GM12878 (cell line): ENCODE data around the gene TTYH3. TPM values are rescaled to one million over a fixed set of nuclear protein-coding genes. Genes with fewer than 3 reads are reported as not detected.
A peak's percentile ranks its signal among the peaks of the same experiment; 100 is the strongest.

ENCODE experiments used
- ATAC-seq: fragments of 200-7000 bp; cut with Tn5 transposase; 3 replicates; pipeline ENCODE4 v1.9.1; 2020; ENCODE audit warnings: mild to moderate bottlenecking, moderate library complexity
- BruUV-seq: library from RNA; stranded (reverse); fragments of 400-500 nt; replicated peaks from 2 replicates; lab custom pipeline; 2021; lab: Mats Ljungman, UMichigan
- CTCF ChIA-PET: fragments of 300-600 bp; sonication (Branson Sonifier 250); formaldehyde crosslinking; extraction: SDS; loops from one replicate; lab custom pipeline; 2021; ENCODE audit warnings: inconsistent platforms; lab: Yijun Ruan, JAX
- POLR2A ChIA-PET: fragments of 350-600 bp; formaldehyde crosslinking; extraction: SDS; loops from one replicate; lab custom pipeline; 2021; ENCODE audit warnings: inconsistent platforms; lab: Charles Lee
- RAD21 ChIA-PET: fragments of 300-600 bp; sonication (Branson Sonifier 250); formaldehyde crosslinking; loops from one replicate; lab custom pipeline; 2023; ENCODE audit warnings: antibody characterized with exemption; ENCODE audit not compliant: unreplicated experiment; lab: Charles Lee
- SMC1A ChIA-PET: fragments of 300-600 bp; sonication (Branson Sonifier 250); formaldehyde crosslinking; loops from one replicate; lab custom pipeline; 2023; ENCODE audit not compliant: unreplicated experiment, uncharacterized antibody; lab: Charles Lee
- DNase-seq: peaks from one replicate; pipeline ENCODE4 v3.0.0-alpha.2; 2011; ENCODE audit warnings: low read depth, low spot score
- FAIRE-seq: peaks from 3 replicates; lab custom pipeline; 2011; peaks lifted over from hg19 to GRCh38; lab: Jason Lieb, UNC
- H2AFZ ChIP-seq: 2 replicates; pipeline ENCODE4 v1.6.0; 2011; ENCODE audit warnings: low read depth, low read length, control low read depth; ENCODE audit not compliant: control insufficient read depth
- H3K27ac ChIP-seq: 2 replicates; pipeline ENCODE4 v1.5.1; 2011; ENCODE audit warnings: control low read depth; ENCODE audit not compliant: control insufficient read depth, insufficient read depth
- H3K27me3 ChIP-seq, 2 experiments: replicated peaks in 1 of 2; 2 replicates each; pipeline versions ENCODE4 v1.6.0 to v1.6.1; 2011; ENCODE audit warnings: low read length in 1 of 2; ENCODE audit not compliant: control insufficient read depth in 2 of 2, insufficient read depth in 2 of 2
- H3K36me3 ChIP-seq, 2 experiments: 2 replicates each; pipeline ENCODE4 v1.5.1; 2011; ENCODE audit warnings: low read length in 1 of 2; ENCODE audit not compliant: control insufficient read depth in 2 of 2, insufficient read depth in 2 of 2
- H3K4me1 ChIP-seq: 2 replicates; pipeline ENCODE4 v1.6.1; 2011; ENCODE audit warnings: mild to moderate bottlenecking, low read length, moderate library complexity, mixed read lengths; ENCODE audit not compliant: control insufficient read depth, insufficient read depth
- H3K4me2 ChIP-seq: 2 replicates; pipeline ENCODE4 v1.6.0; 2011; ENCODE audit warnings: control low read depth; ENCODE audit not compliant: control insufficient read depth, insufficient read depth
- H3K4me3 ChIP-seq: fragments of 200-600 bp; sonication (generic); 2 replicates; pipeline ENCODE4 v1.5.1; 2016
- H3K79me2 ChIP-seq: 2 replicates; pipeline ENCODE4 v1.6.0; 2011; ENCODE audit warnings: low read length; ENCODE audit not compliant: control insufficient read depth, insufficient read depth
- H3K9ac ChIP-seq: 2 replicates; pipeline ENCODE4 v1.8.0; 2011; ENCODE audit warnings: low read length, control low read depth, mixed read lengths; ENCODE audit not compliant: control insufficient read depth, insufficient read depth
- H3K9me3 ChIP-seq: replicated peaks from 3 replicates; pipeline ENCODE4 v1.5.1; 2011; ENCODE audit warnings: mild to moderate bottlenecking, low read length; ENCODE audit not compliant: control insufficient read depth, insufficient read depth
- H4K20me1 ChIP-seq: 2 replicates; pipeline ENCODE4 v1.6.0; 2011; ENCODE audit not compliant: control insufficient read depth, insufficient read depth
- ATF7 ChIP-seq: fragments of 450-650 bp; IDR thresholded peaks from 2 replicates; pipeline ENCODE4 v1.6.1; 2016; ENCODE audit warnings: low read depth, mild to moderate bottlenecking
- BACH1 ChIP-seq: fragments of 450-650 bp; IDR thresholded peaks from 2 replicates; pipeline ENCODE4 v1.6.1; 2017; ENCODE audit warnings: mild to moderate bottlenecking, borderline replicate concordance
- BCL11A ChIP-seq: IDR thresholded peaks from 2 replicates; pipeline ENCODE4 v1.6.1; 2011; ENCODE audit warnings: low read depth, low read length
- BHLHE40 ChIP-seq, 2 experiments: fragments of 450-650 bp in 1 of 2; IDR thresholded peaks; 2 replicates each; pipeline ENCODE4 v1.6.1; 2011 to 2017; ENCODE audit warnings: low read depth in 2 of 2, borderline replicate concordance in 1 of 2, improper control_type of control experiment in 1 of 2, low read length in 1 of 2, mild to moderate bottlenecking in 1 of 2
- CREB1 ChIP-seq: IDR thresholded peaks from 2 replicates; pipeline ENCODE4 v1.6.1; 2012; ENCODE audit warnings: low read depth, mild to moderate bottlenecking, inconsistent platforms
- CREM ChIP-seq: IDR thresholded peaks from 2 replicates; pipeline ENCODE4 v1.6.1; 2014; ENCODE audit warnings: antibody characterized with exemption, low read depth
- EED ChIP-seq: sonication (generic); IDR thresholded peaks from 2 replicates; pipeline ENCODE4 v1.6.1; 2016; ENCODE audit warnings: antibody characterized with exemption, low read depth
- GATAD2B ChIP-seq: fragments of 450-650 bp; conservative IDR thresholded peaks from 2 replicates; pipeline ENCODE4 v1.6.1; 2017; ENCODE audit warnings: low read depth, mild to moderate bottlenecking, moderate library complexity
- IKZF1 ChIP-seq: fragments of 450-650 bp; conservative IDR thresholded peaks from 2 replicates; pipeline ENCODE4 v1.6.1; 2017; ENCODE audit warnings: antibody characterized with exemption, mild to moderate bottlenecking
- MYC ChIP-seq: IDR thresholded peaks from 2 replicates; pipeline ENCODE4 v1.6.1; 2011; ENCODE audit warnings: mild to moderate bottlenecking, low read length, moderate library complexity, inconsistent platforms; ENCODE audit not compliant: insufficient read depth, insufficient replicate concordance, insufficient read length, severe bottlenecking
- POU2F2 ChIP-seq: IDR thresholded peaks from 3 replicates; pipeline ENCODE4 v1.6.1; 2011; ENCODE audit warnings: low read depth, mild to moderate bottlenecking, low read length, borderline replicate concordance
- RAD21 ChIP-seq: IDR thresholded peaks from 2 replicates; pipeline ENCODE4 v1.6.1; 2011; ENCODE audit warnings: mild to moderate bottlenecking, low read depth, low read length, moderate library complexity; ENCODE audit not compliant: insufficient read depth
- RELA ChIP-seq: fragments of 450-650 bp; IDR thresholded peaks from 2 replicates; pipeline ENCODE4 v1.8.0; 2014; ENCODE audit warnings: borderline replicate concordance; ENCODE audit not compliant: partially characterized antibody
- RUNX3 ChIP-seq: IDR thresholded peaks from 2 replicates; pipeline ENCODE4 v1.6.1; 2012; ENCODE audit warnings: low read length, inconsistent platforms
- SP1 ChIP-seq: IDR thresholded peaks from one replicate; pipeline ENCODE4 v1.6.1; 2011; ENCODE audit warnings: low read depth, low read length
- TAF1 ChIP-seq: IDR thresholded peaks from 2 replicates; pipeline ENCODE4 v1.6.1; 2011; ENCODE audit warnings: mild to moderate bottlenecking, low read depth, low read length, borderline replicate concordance
- TCF12 ChIP-seq: IDR thresholded peaks from 2 replicates; pipeline ENCODE4 v1.6.1; 2011; ENCODE audit warnings: low read depth, mild to moderate bottlenecking, low read length
- WGBS: methylation state at CpG from one replicate; pipeline ENCODE4 v1.1.6; 2016; ENCODE audit warnings: low lambda C conversion rate; ENCODE audit not compliant: insufficient replicate concordance, insufficient coverage; ENCODE audit errors: missing lambda C conversion rate; 5-methylcytosine and 5-hydroxymethylcytosine counted together
- in situ Hi-C: fragments of 300-500 bp; cut with MboI; formaldehyde crosslinking; loops from 9 replicates; pipeline ENCODE4 v1.14.3; 2018; ENCODE audit warnings: mixed read lengths
- intact Hi-C: fragments of 100-400 bp; cut with micrococcal nuclease; formaldehyde crosslinking; loops from one replicate; pipeline ENCODE4 v1.14.2; 2022; ENCODE audit not compliant: unreplicated experiment
- polyA plus RNA-seq, 11 experiments: library from polyadenylated mRNA; depleted of rRNA in 4 of 11; unstranded in 6 of 11; stranded (reverse) in 5 of 11; fragments of >200 nt; fragmentation: Nextera tagmentation in 4 of 11; fragmentation: Illumina TruSeq in 1 of 11; extraction: Ambion mirVana in 4 of 11; extraction: Trizol in 1 of 11; gene quantifications; 1 replicate in 1 of 11; 2 replicates in 10 of 11; pipeline versions ENCODE4 v1.2.1 to v1.2.3, GENCODE V29; 2011 to 2016; ENCODE audit warnings: inconsistent platforms in 2 of 11, missing spikeins in 2 of 11, low read depth in 1 of 11
- total RNA-seq, 4 experiments: library from RNA; depleted of rRNA in 3 of 4; stranded (reverse); fragments of >200 nt in 3 of 4; fragmentation: Illumina TruSeq in 1 of 4; extraction: Trizol in 1 of 4; gene quantifications; 2 replicates each; pipeline versions ENCODE4 v1.2.1 to v1.2.3, GENCODE V29; 2013 to 2021
- TF ChIP-seq, protein P1 (sequence below): fragments of 450-650 bp; IDR thresholded peaks from 2 replicates; pipeline ENCODE4 v1.6.1; 2018; ENCODE audit warnings: mild to moderate bottlenecking, low read depth, moderate library complexity; ENCODE audit not compliant: partially characterized antibody
- TF ChIP-seq, protein P2 (sequence below): fragments of 450-650 bp; IDR thresholded peaks from 2 replicates; pipeline ENCODE4 v1.6.1; 2016; ENCODE audit warnings: mild to moderate bottlenecking

Gene TTYH3
- total and polyA plus RNA-seq, 10 of the 15 experiments (the other 5 are each of a cell fraction or from before 2014, with no cell fraction given): 0.79 to 71.4 (median 10.5) TPM

DNA sequence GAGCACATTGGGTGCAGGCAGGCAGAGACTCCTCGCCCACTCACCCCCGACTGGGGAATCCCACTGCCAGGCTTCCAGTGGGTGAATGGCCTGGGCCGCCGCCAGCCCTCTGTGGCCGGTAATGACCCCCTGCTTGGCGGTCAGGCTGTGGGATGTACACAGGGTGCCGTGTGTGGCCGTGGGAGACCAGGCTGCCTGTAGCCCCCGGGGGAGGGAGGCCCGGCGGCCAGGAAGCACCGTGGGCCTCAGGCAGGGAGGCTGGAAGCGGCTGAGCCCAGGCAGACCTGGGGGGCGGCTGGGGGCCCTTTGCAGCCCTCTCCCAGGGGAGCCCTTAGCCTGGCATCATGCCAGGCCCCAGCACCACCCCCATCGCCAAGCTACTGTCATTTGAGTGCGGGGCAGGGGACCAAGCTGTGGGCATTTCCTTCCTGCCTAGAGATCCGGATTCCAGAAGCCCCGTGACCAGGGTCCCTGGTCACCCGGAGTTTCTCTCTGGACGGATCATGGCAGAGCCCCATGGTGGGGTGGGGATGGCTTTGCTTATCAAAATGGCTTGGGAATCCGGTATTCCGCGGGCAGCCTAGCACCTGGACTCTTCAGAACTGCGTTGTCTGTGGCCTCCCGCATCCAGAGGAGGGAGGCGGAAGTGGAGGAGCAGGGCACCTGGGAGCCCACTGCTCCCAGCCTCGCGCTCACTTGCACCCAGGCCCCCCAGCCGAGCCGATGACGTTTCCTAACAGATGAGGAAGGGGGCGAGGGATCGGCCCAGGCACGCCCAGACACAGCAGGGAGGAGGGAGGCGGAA, 1.1 kb downstream of the TTYH3 start:
- H3K27me3 ChIP-seq: 0 out of 4 replicates have a peak, but pooled peaks cover 0 to 1% of the 10 kb centered on the region in 2 experiments
- peak overlapping the region; percentile 79 for H3K9ac ChIP-seq
- DNase-seq (no peak), FAIRE-seq (peak; percentile 18), ATAC-seq (peak; percentile 57)
- peak overlapping the region; percentile 71 for H3K27ac ChIP-seq
- 11% methylated on average over 35 of the region's 35 CpGs for WGBS
- H3K4me3 ChIP-seq: peak overlapping the region; percentile 96
- SMC1A ChIA-PET: interaction anchor here (0.6 to 1.8 kb wide), 5 partner anchors 12 to 354 kb away, joined by 3 to 4 read pairs (median 3); no protein-coding TSS in a partner anchor
- CTCF ChIA-PET: interaction anchor here (0.6 to 1.0 kb wide), 3 partner anchors 12 to 76 kb away, joined by 3 to 4 read pairs (median 3); no protein-coding TSS in a partner anchor
- TSS peak; percentile 95 for BruUV-seq
- peaks cover 20% of the 10 kb centered on the region for H3K4me1 ChIP-seq
- peaks cover 24% of the 10 kb centered on the region for H3K79me2 ChIP-seq
- intact Hi-C loops: loop anchor here (2.0 kb wide), 1 partner anchor 76 kb away; no protein-coding TSS in a partner anchor
- in situ Hi-C loops: no loop called here
- H3K9me3 ChIP-seq: no peaks in the 10 kb centered on the region
- peak overlapping the region; percentile 72 for H2AFZ ChIP-seq
- peak overlapping the region; percentile 97 for H3K4me2 ChIP-seq
- RAD21 ChIA-PET: interaction anchor here (1.1 to 3.1 kb wide), 2 partner anchors 38 to 77 kb away, joined by 3 to 14 read pairs; no protein-coding TSS in a partner anchor
- no peaks in the 10 kb centered on the region for H4K20me1 ChIP-seq
- H3K36me3 ChIP-seq: no peaks in the 10 kb centered on the region; a peak in 1 of 4 replicates
- POLR2A ChIA-PET: interaction anchor here (0.7 to 2.8 kb wide), 4 partner anchors 9 to 79 kb away, joined by 3 to 8 read pairs (median 5); no protein-coding TSS in a partner anchor
- TF ChIP-seq RUNX3 (peak; percentile 70), POU2F2 (no peak), BCL11A (no peak), TAF1 (no peak), SP1 (peak; percentile 8), TCF12 (0 out of 2 replicates have a peak, but pooled peaks have one; percentile 8), EED (peak; percentile 34; the same call in 1 of the 2 replicates), CREM (peak; percentile 54; the same call in 1 of the 2 replicates), BHLHE40 (IDR thresholded peaks at IDR 0.05; ENCODE audit: borderline replicate concordance in 1 of 2, low read depth in 2 of 2, low read length in 1 of 2) (peak in 1 of 2 experiments; percentile 59; a peak in 2 of 4 replicates), ATF7 (peak; percentile 65), RAD21 (no peak), GATAD2B (peak; percentile 91), RELA (peak; percentile 73), IKZF1 (peak; percentile 71), MYC (no peak), CREB1 (0 out of 2 replicates have a peak, but pooled peaks have one; percentile 36), BACH1 (peak; percentile 86)
- TF ChIP-seq, protein P1, sequence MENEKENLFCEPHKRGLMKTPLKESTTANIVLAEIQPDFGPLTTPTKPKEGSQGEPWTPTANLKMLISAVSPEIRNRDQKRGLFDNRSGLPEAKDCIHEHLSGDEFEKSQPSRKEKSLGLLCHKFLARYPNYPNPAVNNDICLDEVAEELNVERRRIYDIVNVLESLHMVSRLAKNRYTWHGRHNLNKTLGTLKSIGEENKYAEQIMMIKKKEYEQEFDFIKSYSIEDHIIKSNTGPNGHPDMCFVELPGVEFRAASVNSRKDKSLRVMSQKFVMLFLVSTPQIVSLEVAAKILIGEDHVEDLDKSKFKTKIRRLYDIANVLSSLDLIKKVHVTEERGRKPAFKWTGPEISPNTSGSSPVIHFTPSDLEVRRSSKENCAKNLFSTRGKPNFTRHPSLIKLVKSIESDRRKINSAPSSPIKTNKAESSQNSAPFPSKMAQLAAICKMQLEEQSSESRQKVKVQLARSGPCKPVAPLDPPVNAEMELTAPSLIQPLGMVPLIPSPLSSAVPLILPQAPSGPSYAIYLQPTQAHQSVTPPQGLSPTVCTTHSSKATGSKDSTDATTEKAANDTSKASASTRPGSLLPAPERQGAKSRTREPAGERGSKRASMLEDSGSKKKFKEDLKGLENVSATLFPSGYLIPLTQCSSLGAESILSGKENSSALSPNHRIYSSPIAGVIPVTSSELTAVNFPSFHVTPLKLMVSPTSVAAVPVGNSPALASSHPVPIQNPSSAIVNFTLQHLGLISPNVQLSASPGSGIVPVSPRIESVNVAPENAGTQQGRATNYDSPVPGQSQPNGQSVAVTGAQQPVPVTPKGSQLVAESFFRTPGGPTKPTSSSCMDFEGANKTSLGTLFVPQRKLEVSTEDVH: no peak
- TF ChIP-seq, protein P2, sequence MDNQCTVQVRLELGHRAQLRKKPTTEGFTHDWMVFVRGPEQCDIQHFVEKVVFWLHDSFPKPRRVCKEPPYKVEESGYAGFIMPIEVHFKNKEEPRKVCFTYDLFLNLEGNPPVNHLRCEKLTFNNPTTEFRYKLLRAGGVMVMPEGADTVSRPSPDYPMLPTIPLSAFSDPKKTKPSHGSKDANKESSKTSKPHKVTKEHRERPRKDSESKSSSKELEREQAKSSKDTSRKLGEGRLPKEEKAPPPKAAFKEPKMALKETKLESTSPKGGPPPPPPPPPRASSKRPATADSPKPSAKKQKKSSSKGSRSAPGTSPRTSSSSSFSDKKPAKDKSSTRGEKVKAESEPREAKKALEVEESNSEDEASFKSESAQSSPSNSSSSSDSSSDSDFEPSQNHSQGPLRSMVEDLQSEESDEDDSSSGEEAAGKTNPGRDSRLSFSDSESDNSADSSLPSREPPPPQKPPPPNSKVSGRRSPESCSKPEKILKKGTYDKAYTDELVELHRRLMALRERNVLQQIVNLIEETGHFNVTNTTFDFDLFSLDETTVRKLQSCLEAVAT: 0 out of 2 replicates have a peak, but pooled peaks have one; percentile 35
